GM13977 (cell line): ENCODE data around the gene RPS21.

Source experiments
- DNase-seq: peaks from one replicate; pipeline ENCODE4 v3.0.0; 2012; ENCODE audit warnings: low spot score
- in situ Hi-C: fragments of 300-500 bp; cut with MboI; formaldehyde crosslinking; loops from one replicate; pipeline ENCODE4 v1.12.0; 2022; ENCODE audit warnings: low sequenced_read_pairs, low pct_unique_long_range_greater_than_20kb, mixed read lengths, inconsistent platforms; ENCODE audit not compliant: unreplicated experiment
- TF ChIP-seq, protein P1 (sequence below): IDR thresholded peaks from 2 replicates; pipeline ENCODE4 v1.5.1; 2012; ENCODE audit warnings: mild to moderate bottlenecking, control low read depth; ENCODE audit not compliant: insufficient read depth; ENCODE audit errors: extremely low read depth, missing control alignments

The RPS21 gene

GRCh38 chr20:62388839-62389600 is 2.1 kb downstream of the RPS21 start:
- TF ChIP-seq, protein P1, sequence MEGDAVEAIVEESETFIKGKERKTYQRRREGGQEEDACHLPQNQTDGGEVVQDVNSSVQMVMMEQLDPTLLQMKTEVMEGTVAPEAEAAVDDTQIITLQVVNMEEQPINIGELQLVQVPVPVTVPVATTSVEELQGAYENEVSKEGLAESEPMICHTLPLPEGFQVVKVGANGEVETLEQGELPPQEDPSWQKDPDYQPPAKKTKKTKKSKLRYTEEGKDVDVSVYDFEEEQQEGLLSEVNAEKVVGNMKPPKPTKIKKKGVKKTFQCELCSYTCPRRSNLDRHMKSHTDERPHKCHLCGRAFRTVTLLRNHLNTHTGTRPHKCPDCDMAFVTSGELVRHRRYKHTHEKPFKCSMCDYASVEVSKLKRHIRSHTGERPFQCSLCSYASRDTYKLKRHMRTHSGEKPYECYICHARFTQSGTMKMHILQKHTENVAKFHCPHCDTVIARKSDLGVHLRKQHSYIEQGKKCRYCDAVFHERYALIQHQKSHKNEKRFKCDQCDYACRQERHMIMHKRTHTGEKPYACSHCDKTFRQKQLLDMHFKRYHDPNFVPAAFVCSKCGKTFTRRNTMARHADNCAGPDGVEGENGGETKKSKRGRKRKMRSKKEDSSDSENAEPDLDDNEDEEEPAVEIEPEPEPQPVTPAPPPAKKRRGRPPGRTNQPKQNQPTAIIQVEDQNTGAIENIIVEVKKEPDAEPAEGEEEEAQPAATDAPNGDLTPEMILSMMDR, result no peak
- in situ Hi-C loops, result no loop called here

DNA sequence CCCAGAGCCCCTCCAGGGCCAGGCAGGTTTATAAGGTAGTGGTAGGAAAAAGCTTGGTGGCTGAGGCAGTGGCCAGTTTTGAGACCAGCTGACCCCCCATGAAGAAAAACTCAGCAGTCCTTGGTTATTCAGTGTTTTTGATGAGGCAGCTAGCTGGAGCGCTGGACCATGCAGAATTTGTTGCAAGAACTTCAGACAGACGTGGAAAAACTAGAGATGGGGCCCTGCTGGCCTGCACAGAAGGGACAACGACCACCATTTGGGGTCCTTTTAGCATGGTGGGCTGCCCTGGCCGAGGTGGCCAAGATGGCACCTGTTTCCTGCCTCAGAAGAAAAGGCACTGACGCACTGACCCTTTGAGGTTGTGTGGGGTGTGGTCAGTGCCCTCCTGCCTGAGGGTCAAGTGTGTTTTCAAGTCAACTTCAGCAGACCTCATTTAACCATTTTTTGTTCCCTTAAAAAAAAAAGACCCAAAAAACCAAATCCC is 2.7 kb downstream of the RPS21 start:
- DNase-seq, result no peak
- in situ Hi-C loops, result no loop called here
- TF ChIP-seq, protein P1, result no peak

More at GRCh38 chr20:62388839-62389600, 2.1 kb downstream of the RPS21 start:
- no peak for DNase-seq

- in situ Hi-C loops, result no loop called here
- DNase-seq, result no peak
- TF ChIP-seq, protein P1, result no peak
Observed at GRCh38 chr20:62390317-62391164, 3.6 kb downstream of the RPS21 start.

GRCh38 chr20:62391165-62392076 is 4.5 kb downstream of the RPS21 start:
- in situ Hi-C loops, result no loop called here

GRCh38 chr20:62392077-62392418 is 5.1 kb downstream of the RPS21 start:
- in situ Hi-C loops, result no loop called here
- TF ChIP-seq, protein P1, result no peak
- DNase-seq, result no peak

More at GRCh38 chr20:62391165-62392076, 4.5 kb downstream of the RPS21 start:
- TF ChIP-seq, protein P1, result no peak
- DNase-seq, result no peak

DNA sequence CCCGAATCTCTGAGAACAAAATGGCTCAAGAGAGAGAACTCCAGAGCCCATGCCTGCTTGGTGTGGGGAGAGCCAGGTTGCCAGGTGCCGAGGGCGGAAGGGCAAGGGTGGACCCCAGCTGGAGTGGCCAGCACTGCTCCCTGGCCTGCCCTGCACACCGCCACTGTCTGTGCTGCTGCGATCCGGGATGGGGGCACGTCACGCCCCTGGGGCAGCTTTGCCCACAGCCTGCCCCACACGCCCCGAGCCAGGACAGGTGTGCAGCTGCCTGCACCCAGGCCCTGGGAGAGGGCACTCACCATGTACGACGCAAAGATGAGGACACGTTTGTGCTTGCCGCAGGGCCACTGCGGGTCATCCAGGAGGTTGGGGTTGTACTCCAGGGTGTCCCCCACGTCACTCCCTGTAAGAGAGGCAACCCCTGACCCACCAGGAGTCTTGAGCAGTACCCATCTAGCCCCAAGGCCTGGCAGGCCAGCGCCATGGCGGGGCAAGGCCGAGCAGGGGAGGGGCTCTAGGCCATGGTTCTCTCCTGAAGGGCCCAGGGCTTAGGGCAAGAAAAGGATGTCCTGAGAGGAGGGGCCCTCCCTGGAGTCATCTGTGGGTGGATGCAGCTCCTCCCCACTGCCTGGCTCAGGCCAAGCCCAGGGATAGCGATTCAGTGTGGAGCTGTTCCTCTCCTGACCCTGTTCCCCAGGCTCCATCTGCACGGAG is 5.9 kb downstream of the RPS21 start:
- TF ChIP-seq, protein P1, result no peak
- in situ Hi-C loops, result no loop called here
- no peak for DNase-seq
